ENCODE data around the gene CERS6.

- no peak for TF ChIP-seq EZH2 (IDR thresholded peaks at IDR 0.05; ENCODE audit: low read depth)
- TF ChIP-seq CTCF (conservative IDR thresholded peaks at IDR 0.05): no peak
Measured at GRCh38 chr2:168622559-168622958, 166.5 kb downstream of the CERS6 start.
